ENCODE data around the gene ICE1.
"Not testable (repeated sequence)": the region's sequence is repeated elsewhere in the genome, so short reads cannot be mapped to it uniquely, and the experiment has no call there.

Gene ICE1

GRCh38 chr5:5480481-5481111, 58.1 kb downstream of the ICE1 start:
- intact Hi-C loops (cut with DNase I): no loop called here
- DNase-seq: no peak

- DNase-seq: no peak
- intact Hi-C loops (cut with DNase I): no loop called here
These were observed 58.7 kb downstream of the ICE1 start for GRCh38 chr5:5481206-5481605.

GRCh38 chr5:5481633-5482032, 59.2 kb downstream of the ICE1 start:
- intact Hi-C loops (cut with DNase I): no loop called here
- no peak for DNase-seq

GRCh38 chr5:5483350-5483749, 60.9 kb downstream of the ICE1 start:
- intact Hi-C loops (cut with DNase I): no loop called here

DNA sequence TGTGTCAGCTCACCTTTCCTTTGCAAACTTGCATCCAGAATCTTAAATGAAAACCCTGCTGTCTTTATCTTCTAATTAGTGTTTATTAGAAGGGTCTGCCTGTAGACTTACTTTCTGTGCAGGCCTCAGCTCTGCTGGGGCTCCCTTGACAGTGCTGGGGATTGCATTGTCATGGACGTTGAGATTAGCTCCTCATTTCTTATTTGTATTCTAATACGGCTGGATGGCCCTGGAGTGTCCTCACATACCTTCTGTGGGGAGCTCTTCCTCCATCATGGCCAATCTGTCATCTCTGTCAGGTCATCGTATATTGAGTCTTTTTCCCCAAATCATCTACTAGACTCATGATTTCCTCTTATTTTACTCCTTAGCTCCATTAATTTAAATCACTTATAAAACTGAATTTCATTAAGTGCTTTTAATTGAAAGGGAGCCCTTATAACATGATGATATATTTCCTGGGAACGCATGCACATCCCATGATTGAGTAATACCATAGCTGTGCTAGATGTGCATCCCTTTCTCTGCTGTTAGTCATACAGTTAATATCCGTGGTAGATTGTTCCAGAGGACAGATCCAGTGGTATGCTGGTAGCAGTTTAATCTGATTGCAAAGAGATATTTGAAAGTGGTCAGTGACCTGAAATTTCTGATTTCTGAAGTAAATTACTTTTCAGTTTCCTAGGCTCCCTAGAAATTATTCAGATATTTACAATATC, 61.6 kb downstream of the ICE1 start:
- DNase-seq: no peak
- intact Hi-C loops (cut with DNase I): no loop called here

More at GRCh38 chr5:5483350-5483749, 60.9 kb downstream of the ICE1 start:
- no peak for DNase-seq

DNA sequence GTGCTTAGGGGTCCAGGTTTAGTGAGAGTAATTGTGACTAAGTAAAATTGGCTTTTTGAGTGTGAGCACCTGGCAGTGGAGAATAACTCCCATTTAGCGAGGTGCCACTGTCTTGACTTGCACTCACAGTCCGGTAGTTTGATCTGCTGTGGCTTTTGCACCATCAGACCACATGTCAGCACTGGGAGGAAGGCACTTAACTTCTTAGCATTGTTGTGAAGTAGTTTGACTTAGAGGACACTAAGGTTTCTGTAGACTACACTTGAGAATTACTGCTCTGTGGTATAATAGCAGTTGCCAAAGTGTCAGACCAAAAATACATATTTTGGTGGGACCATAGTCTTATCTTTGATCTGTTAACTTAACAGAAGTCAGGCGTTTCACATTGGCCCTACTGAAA, 63.6 kb downstream of the ICE1 start:
- intact Hi-C loops (cut with DNase I): no loop called here
- no peak for DNase-seq

DNA sequence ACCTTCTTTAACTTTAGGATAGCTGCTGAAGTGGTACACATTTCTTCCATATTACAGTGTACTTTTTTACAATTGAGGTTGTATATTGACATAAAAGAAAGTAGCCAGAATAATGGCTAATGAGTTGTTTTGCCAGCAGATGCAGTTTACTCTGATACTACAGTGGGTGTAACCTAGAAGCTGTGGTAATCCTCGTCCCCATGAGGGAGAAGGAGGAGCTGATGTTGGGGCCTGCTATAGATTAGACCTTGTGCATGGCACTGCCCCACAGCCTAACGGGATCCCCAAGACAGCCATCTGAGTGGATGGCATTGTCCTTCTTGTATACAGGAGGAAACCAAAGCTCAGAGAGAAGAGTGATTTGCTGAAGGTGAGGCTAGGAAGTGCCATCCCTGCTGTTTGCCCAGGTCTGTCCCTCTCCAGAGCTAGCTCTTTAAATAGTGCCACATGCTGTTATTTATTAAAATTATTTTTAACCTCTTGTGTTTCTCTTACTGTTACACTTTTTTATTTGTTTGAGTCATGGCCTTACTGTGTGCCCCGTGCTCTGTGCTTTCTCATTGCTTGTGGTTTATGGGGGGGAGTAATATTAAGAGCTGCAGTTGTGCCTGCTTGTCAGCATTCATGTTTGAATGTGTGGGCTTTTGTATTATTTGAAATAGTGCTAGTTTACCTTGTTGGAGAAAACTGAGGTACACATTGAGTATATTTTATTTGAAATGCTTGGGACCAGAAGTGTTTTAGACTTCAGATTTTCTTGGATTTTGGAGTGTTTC, 65.3 kb downstream of the ICE1 start:
- no peak for DNase-seq
- intact Hi-C loops (cut with DNase I): no loop called here

DNA sequence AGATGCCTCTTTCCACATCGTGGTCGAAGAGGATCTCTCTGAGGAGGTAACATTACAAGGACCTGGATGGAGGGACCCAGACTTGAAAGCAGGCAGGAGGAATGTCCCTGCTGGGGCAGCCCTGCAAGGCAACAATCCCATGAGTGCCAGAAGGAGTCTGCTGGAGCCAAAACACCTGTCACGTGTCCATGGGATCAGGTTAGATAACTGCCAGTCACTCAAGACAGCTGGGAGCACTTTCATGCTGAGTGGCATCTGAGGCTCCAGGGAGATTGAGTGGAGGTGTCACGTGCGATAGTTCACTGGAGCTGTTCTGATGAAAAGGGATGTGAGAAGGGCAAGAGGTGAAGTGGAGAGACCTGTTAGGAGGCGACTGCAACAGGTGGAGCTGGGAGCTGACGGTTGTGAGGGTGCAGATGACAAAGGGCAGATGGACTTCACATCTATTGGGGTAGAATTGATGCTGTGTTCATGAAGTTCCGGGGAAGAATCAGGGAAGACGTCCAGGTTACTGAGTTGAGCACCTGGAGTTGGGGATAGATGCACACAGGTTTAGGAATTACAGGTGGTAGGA, 68.4 kb downstream of the ICE1 start:
- DNase-seq: no peak
- intact Hi-C loops (cut with DNase I): loop anchor here (10.0 kb wide), 1 partner anchor 1094 kb away; no protein-coding TSS in a partner anchor

- peak in 17 of 42 donors; percentile 8 to 59 (median 35) for DNase-seq
- intact Hi-C loops (cut with DNase I): loop anchor here (10.0 kb wide), 1 partner anchor 1092 kb away; no protein-coding TSS in a partner anchor
These were observed 69.8 kb downstream of the ICE1 start for GRCh38 chr5:5492087-5492933.

- DNase-seq: not testable (repeated sequence)
- intact Hi-C loops (cut with DNase I): loop anchor here (10.0 kb wide), 1 partner anchor 1092 kb away; no protein-coding TSS in a partner anchor
These were observed 70.4 kb downstream of the ICE1 start for GRCh38 chr5:5492934-5493271.

DNA sequence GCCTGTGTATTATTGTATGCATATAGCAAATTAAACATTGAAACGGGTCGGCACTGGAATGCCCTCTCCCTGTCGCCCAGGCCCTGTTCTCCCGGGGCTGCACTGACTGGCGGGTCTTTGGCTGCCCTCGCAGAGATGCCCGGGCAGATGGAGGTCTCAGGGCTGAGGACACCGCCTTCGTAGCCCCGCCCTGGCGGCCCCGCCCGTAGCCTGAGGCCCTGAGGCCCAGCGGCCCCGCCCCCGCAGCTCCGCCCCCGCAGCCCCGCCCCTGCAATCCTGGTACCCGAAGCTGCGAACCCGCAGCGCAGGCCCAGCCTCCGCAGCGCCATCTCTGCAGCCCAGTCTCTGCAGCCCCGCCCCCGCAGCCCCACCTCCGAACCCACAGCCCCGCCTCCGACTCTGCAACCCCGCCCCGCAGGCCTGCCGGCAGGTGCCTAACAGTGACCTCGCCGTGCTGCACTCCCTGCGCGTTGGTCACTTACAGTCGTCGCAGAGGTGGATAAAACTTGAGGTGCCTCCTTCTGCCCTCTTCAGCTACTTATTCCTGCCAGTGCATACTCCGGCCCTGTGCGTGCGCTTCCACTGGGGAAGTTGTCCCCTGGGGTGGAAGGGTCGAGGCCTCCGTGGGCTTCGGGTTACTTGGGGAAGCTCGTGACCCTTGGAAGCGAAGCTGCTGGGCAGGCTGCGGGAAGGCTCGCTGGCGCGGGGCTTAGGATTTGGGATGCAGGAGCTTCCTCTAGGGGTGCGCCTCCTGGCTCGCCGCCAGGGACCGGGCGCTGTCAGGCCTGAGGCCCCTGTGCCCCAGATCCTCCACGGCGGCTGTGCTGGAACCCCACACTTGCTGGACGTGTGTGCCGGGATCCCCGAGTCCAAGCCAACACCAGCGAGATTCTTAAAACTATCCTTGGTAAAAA, 72.3 kb downstream of the ICE1 start:
- intact Hi-C loops (cut with DNase I): loop anchor here (10.0 kb wide), 1 partner anchor 1090 kb away; no protein-coding TSS in a partner anchor
- peak in 37 of 42 donors; percentile 13 to 73 (median 46) for DNase-seq

- intact Hi-C loops (cut with DNase I): loop anchor here (10.0 kb wide), 1 partner anchor 1088 kb away; no protein-coding TSS in a partner anchor
- peak; percentile 54 to 90 (median 74) for DNase-seq
These were observed 74.8 kb downstream of the ICE1 start for GRCh38 chr5:5497152-5497788.

DNA sequence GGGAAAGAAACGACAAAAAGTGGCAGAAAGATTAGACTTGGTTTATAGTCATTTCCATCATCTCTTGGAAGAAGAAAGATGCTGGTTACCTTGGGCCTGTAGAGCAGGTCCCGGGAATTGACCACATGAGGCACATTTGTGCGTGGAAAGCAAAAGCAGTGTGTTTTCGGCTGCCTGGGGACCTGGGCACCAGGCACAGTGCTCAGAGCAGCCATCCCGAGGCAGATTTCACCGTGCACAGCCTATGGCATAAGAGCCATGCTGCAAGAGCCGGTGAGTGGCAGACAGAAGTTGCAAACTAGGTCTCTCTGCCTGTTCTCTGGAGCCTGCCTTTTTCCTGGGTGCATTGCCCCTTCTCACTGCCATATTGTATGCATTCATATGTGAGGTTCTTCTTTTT, 77.0 kb downstream of the ICE1 start:
- intact Hi-C loops (cut with DNase I): loop anchor here (10.0 kb wide), 1 partner anchor 1085 kb away; no protein-coding TSS in a partner anchor
- DNase-seq: no peak

GRCh38 chr5:5504325-5504724, 81.8 kb downstream of the ICE1 start:
- intact Hi-C loops (cut with DNase I): no loop called here
- no peak for DNase-seq

- intact Hi-C loops (cut with DNase I): no loop called here
- no peak for DNase-seq
These were observed 83.3 kb downstream of the ICE1 start for GRCh38 chr5:5505815-5506214.

DNA sequence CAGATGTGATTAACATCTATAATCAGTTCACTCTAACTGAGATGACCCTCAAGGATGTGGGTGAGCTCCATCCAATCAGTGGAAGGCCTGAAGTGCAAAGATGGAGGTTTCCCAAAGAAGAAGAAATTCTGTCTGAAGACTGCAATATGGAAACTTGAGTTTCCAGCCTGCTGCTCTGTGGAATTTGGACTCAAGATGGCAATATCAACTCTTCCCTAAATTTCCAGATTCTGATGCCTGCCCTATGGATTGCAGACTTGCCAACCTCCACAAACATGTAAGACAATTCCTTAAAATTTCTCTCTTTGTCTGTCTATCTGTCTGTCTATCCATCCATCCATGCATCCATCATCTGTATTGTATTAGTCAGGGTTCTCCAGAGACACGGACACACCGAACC, 85.9 kb downstream of the ICE1 start:
- DNase-seq: no peak
- intact Hi-C loops (cut with DNase I): no loop called here

DNA sequence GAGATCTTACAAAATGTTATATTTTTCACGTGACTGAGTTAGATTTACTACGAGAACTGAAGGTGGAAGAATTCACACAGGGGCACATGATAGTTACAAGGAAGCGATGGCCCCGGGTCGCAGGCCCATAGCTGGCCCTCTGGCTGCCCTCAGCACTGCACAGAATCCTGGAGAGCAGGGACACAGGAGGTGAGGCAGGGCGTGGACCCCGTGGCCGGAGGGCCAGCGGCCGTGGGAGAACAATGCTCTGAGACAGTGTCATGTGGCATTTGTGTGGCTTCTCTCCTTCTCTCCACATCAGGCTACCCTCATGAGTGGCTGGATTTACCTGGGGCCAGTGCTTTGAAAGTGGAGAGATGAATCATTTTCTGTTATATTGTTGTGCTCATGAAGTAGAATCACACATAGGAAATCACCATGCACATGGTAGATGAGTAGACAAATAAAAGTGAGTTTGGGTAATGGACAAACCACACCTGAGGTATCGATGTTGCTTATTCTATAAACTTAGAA, 89.5 kb downstream of the ICE1 start:
- no peak for DNase-seq
- intact Hi-C loops (cut with DNase I): no loop called here
